GM12878 (cell line): ENCODE measurements around the gene MCMBP. TPM values are rescaled to one million over a fixed set of nuclear protein-coding genes. Genes with fewer than 3 reads are reported as not detected.

Experiments used
- ATAC-seq: fragments of 200-7000 bp; cut with Tn5 transposase; 3 replicates; pipeline ENCODE4 v1.9.1; 2020; ENCODE audit warnings: mild to moderate bottlenecking, moderate library complexity
- BruUV-seq: library from RNA; stranded (reverse); fragments of 400-500 nt; replicated peaks from 2 replicates; lab custom pipeline; 2021; lab: Mats Ljungman, UMichigan
- CTCF ChIA-PET: fragments of 300-600 bp; sonication (Branson Sonifier 250); formaldehyde crosslinking; extraction: SDS; loops from one replicate; lab custom pipeline; 2021; ENCODE audit warnings: inconsistent platforms; lab: Yijun Ruan, JAX
- POLR2A ChIA-PET: fragments of 350-600 bp; formaldehyde crosslinking; extraction: SDS; loops from one replicate; lab custom pipeline; 2021; ENCODE audit warnings: inconsistent platforms; lab: Charles Lee
- RAD21 ChIA-PET: fragments of 300-600 bp; sonication (Branson Sonifier 250); formaldehyde crosslinking; loops from one replicate; lab custom pipeline; 2023; ENCODE audit warnings: antibody characterized with exemption; ENCODE audit not compliant: unreplicated experiment; lab: Charles Lee
- SMC1A ChIA-PET: fragments of 300-600 bp; sonication (Branson Sonifier 250); formaldehyde crosslinking; loops from one replicate; lab custom pipeline; 2023; ENCODE audit not compliant: unreplicated experiment, uncharacterized antibody; lab: Charles Lee
- DNase-seq: peaks from one replicate; pipeline ENCODE4 v3.0.0-alpha.2; 2011; ENCODE audit warnings: low read depth, low spot score
- FAIRE-seq: peaks from 3 replicates; lab custom pipeline; 2011; peaks lifted over from hg19 to GRCh38; lab: Jason Lieb, UNC
- H2AFZ ChIP-seq: 2 replicates; pipeline ENCODE4 v1.6.0; 2011; ENCODE audit warnings: low read depth, low read length, control low read depth; ENCODE audit not compliant: control insufficient read depth
- H3K27ac ChIP-seq: 2 replicates; pipeline ENCODE4 v1.5.1; 2011; ENCODE audit warnings: control low read depth; ENCODE audit not compliant: control insufficient read depth, insufficient read depth
- H3K27me3 ChIP-seq, 2 experiments: replicated peaks in 1 of 2; 2 replicates each; pipeline versions ENCODE4 v1.6.0 to v1.6.1; 2011; ENCODE audit warnings: low read length in 1 of 2; ENCODE audit not compliant: control insufficient read depth in 2 of 2, insufficient read depth in 2 of 2
- H3K36me3 ChIP-seq, 2 experiments: 2 replicates each; pipeline ENCODE4 v1.5.1; 2011; ENCODE audit warnings: low read length in 1 of 2; ENCODE audit not compliant: control insufficient read depth in 2 of 2, insufficient read depth in 2 of 2
- H3K4me1 ChIP-seq: 2 replicates; pipeline ENCODE4 v1.6.1; 2011; ENCODE audit warnings: mild to moderate bottlenecking, low read length, moderate library complexity, mixed read lengths; ENCODE audit not compliant: control insufficient read depth, insufficient read depth
- H3K4me2 ChIP-seq: 2 replicates; pipeline ENCODE4 v1.6.0; 2011; ENCODE audit warnings: control low read depth; ENCODE audit not compliant: control insufficient read depth, insufficient read depth
- H3K4me3 ChIP-seq: fragments of 200-600 bp; sonication (generic); 2 replicates; pipeline ENCODE4 v1.5.1; 2016
- H3K79me2 ChIP-seq: 2 replicates; pipeline ENCODE4 v1.6.0; 2011; ENCODE audit warnings: low read length; ENCODE audit not compliant: control insufficient read depth, insufficient read depth
- H3K9ac ChIP-seq: 2 replicates; pipeline ENCODE4 v1.8.0; 2011; ENCODE audit warnings: low read length, control low read depth, mixed read lengths; ENCODE audit not compliant: control insufficient read depth, insufficient read depth
- H3K9me3 ChIP-seq: replicated peaks from 3 replicates; pipeline ENCODE4 v1.5.1; 2011; ENCODE audit warnings: mild to moderate bottlenecking, low read length; ENCODE audit not compliant: control insufficient read depth, insufficient read depth
- H4K20me1 ChIP-seq: 2 replicates; pipeline ENCODE4 v1.6.0; 2011; ENCODE audit not compliant: control insufficient read depth, insufficient read depth
- FOXM1 ChIP-seq: IDR thresholded peaks from 2 replicates; pipeline ENCODE4 v1.6.1; 2012; ENCODE audit warnings: low read depth, mild to moderate bottlenecking, inconsistent platforms, low read length, moderate library complexity
- MXI1 ChIP-seq: fragments of 150-350 bp; IDR thresholded peaks from 2 replicates; pipeline ENCODE4 v1.6.1; 2011; ENCODE audit warnings: low read depth, mild to moderate bottlenecking, inconsistent platforms, low read length, improper control_type of control experiment
- PAX5 ChIP-seq: IDR thresholded peaks from 2 replicates; pipeline ENCODE4 v1.6.1; 2011; ENCODE audit warnings: low read depth, low read length, borderline replicate concordance
- RAD51 ChIP-seq: fragments of 450-650 bp; IDR thresholded peaks from 2 replicates; pipeline ENCODE4 v1.6.1; 2016; ENCODE audit warnings: moderate library complexity, mild to moderate bottlenecking, inconsistent platforms
- SMAD1 ChIP-seq: fragments of 450-650 bp; IDR thresholded peaks from 2 replicates; pipeline ENCODE4 v1.6.1; 2018; ENCODE audit warnings: mild to moderate bottlenecking, low read depth; ENCODE audit not compliant: partially characterized antibody
- ZNF384 ChIP-seq: IDR thresholded peaks from 2 replicates; pipeline ENCODE4 v1.6.1; 2012; ENCODE audit warnings: low read depth, mild to moderate bottlenecking, low read length, improper control_type of control experiment, borderline replicate concordance
- WGBS: methylation state at CpG from one replicate; pipeline ENCODE4 v1.1.6; 2016; ENCODE audit warnings: low lambda C conversion rate; ENCODE audit not compliant: insufficient replicate concordance, insufficient coverage; ENCODE audit errors: missing lambda C conversion rate; 5-methylcytosine and 5-hydroxymethylcytosine counted together
- in situ Hi-C: fragments of 300-500 bp; cut with MboI; formaldehyde crosslinking; loops from 9 replicates; pipeline ENCODE4 v1.14.3; 2018; ENCODE audit warnings: mixed read lengths
- intact Hi-C: fragments of 100-400 bp; cut with micrococcal nuclease; formaldehyde crosslinking; loops from one replicate; pipeline ENCODE4 v1.14.2; 2022; ENCODE audit not compliant: unreplicated experiment
- polyA plus RNA-seq, 11 experiments: library from polyadenylated mRNA; depleted of rRNA in 4 of 11; unstranded in 6 of 11; stranded (reverse) in 5 of 11; fragments of >200 nt; fragmentation: Nextera tagmentation in 4 of 11; fragmentation: Illumina TruSeq in 1 of 11; extraction: Ambion mirVana in 4 of 11; extraction: Trizol in 1 of 11; gene quantifications; 1 replicate in 1 of 11; 2 replicates in 10 of 11; pipeline versions ENCODE4 v1.2.1 to v1.2.3, GENCODE V29; 2011 to 2016; ENCODE audit warnings: inconsistent platforms in 2 of 11, missing spikeins in 2 of 11, low read depth in 1 of 11
- total RNA-seq, 4 experiments: library from RNA; depleted of rRNA in 3 of 4; stranded (reverse); fragments of >200 nt in 3 of 4; fragmentation: Illumina TruSeq in 1 of 4; extraction: Trizol in 1 of 4; gene quantifications; 2 replicates each; pipeline versions ENCODE4 v1.2.1 to v1.2.3, GENCODE V29; 2013 to 2021

Gene MCMBP
- total and polyA plus RNA-seq, 10 of the 15 experiments (the other 5 are each of a cell fraction or from before 2014, with no cell fraction given): 7.6 to 93.1 (median 75.7) TPM

DNA sequence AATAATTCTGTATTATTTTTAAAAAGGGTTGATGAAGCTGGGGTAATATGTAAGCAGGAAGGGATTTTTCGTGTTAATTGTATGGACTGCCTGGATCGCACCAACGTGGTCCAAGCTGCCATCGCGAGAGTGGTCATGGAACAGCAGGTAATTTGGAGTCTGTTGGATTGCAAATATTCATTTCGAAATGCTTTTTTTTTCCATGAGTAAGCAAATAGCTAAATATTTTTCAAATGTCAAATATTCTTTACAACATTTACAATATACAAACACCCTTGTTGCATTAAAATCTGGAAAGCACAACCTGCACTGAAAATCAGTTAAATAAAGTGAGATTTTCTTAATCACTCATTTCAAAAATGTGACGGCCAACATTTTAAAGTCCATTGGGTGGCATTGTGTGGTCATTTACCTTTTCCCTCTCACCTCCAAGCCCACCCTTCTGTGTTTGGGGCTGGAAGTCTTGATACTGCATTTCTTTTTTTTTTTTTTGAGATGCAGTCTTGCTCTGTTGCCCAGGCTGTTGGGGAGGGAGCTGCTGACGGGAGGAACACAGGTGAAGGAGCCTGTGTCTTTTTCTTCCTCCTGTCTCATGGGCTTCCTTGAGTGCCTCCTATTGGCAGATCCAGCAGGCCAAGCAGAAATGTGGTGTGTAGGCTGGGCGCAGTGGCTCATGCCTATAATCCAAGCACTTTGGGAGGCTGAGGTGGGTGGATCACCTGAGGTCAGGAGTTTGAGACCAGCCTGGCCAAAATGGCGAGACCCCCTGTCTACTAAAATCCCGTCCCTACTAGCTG lies 66.1 kb downstream of the MCMBP start:
- Histone ChIP-seq H3K79me2 (no peaks in the 10 kb centered on the region), H3K9ac (no peak overlapping the region), H3K4me3 (no peak overlapping the region), H2AFZ (no peak overlapping the region), H3K36me3 (no peaks in the 10 kb centered on the region; a peak in 2 of 4 replicates), H3K4me2 (no peak overlapping the region), H3K4me1 (peaks cover 8% of the 10 kb centered on the region; the same call in 1 of the 2 replicates), H3K27ac (no peak overlapping the region), H3K27me3 (no peaks in the 10 kb centered on the region), H3K9me3 (no peaks in the 10 kb centered on the region), H4K20me1 (no peaks in the 10 kb centered on the region)
- in situ Hi-C loops (no loop called here), intact Hi-C loops (no loop called here)
- ATAC-seq (no peak), FAIRE-seq (no peak), DNase-seq (no peak)
- RAD21 ChIA-PET: no interaction called here
- POLR2A ChIA-PET: no interaction called here
- 83% methylated on average over 11 of the region's 11 CpGs for WGBS
- BruUV-seq: no TSS peak
- TF ChIP-seq RAD51: no peak
- no peak for TF ChIP-seq MXI1
- TF ChIP-seq FOXM1: no peak
- no peak for TF ChIP-seq PAX5
- no peak for TF ChIP-seq SMAD1
- no peak for TF ChIP-seq ZNF384
- SMC1A ChIA-PET: interaction anchor here (0.6 to 3.1 kb wide), 7 partner anchors 36 to 120 kb away, joined by 3 to 16 read pairs (median 3); no protein-coding TSS in a partner anchor
- CTCF ChIA-PET: interaction anchor here (0.6 to 2.1 kb wide), 5 partner anchors 53 to 745 kb away, joined by 3 to 9 read pairs (median 4); no protein-coding TSS in a partner anchor
